Measurements from ENCODE around the gene CELSR1. TPM values are rescaled to one million over a fixed set of nuclear protein-coding genes. Genes with fewer than 3 reads are reported as not detected.

Gene CELSR1
- total RNA-seq, 2 experiments from 2014 or later, result 0.10 to 0.17 TPM

DNA sequence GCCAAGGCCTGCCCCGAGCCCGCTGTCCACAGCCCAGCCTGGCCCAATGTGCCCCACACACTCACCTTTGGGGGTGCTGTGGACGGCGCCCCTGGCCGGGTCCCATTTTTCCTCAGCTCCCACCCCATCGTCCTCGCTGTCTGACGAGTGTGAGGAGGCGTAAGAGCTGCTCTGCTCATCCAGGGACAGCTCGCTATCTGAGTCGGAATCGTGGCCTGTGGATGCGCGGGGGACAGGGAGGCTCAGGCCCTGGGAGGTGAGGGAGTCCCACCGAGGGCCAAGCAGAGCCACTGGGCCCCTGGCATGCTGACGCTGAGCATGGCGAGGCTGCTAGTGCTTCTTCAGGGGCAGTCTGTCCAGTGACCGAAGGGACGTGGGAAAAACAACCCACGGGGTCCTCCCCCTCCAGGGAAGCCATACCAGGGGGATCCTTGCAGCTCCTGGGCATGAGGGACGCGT lies 172.2 kb downstream of the CELSR1 start:
- POLR2A ChIA-PET, result no interaction called here
- CTCF ChIA-PET, result no interaction called here

DNA sequence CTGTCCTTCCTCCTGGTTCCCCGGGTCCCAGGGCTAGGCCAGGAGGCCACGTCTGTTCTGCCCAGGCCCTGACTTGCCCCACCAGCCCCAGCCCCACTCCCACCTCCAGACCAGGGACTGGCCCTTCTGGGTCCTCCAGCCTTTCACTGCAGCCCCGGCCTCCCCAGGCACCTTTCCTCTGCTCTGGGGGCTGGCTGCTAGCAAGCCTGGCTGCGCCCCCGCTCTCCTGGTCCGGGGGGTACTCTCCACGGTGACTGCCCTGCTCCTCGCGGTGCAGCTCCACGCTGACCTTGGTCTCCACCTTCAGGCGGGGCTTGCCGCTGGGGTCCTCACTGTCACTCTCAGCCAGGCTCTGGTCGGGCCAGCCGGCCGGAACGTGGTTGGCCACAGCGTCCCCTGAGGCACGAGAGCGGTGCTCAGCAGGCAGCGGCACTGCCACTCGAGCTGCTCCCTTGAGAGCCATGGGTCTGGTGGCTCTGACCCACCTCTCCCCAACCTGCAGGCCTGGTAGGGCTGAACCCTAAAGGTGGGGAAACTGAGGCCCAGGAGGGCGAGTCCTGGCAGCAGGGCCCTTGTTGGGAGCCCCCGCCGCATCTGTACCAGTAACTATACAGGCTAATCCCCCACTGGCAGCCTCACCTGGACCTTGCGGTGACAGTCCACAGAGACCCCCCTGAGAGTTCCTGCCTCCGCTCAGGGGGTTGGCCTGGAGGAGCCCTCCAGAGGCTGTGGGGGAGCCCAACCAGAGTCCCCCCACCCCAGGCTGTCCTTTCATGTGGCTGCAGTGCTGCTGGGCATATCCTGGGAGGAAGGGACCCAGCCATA lies 172.9 kb downstream of the CELSR1 start:
- ChIA-PET CTCF (no interaction called here), POLR2A (interaction anchor here (0.6 kb wide), 1 partner anchor 48 kb away, joined by 3 read pairs; no protein-coding TSS in a partner anchor)

GRCh38 chr22:46363611-46364321 lies 173.7 kb downstream of the CELSR1 start:
- ChIA-PET CTCF (no interaction called here), POLR2A (interaction anchor here (0.6 kb wide), 1 partner anchor 47 kb away, joined by 3 read pairs; no protein-coding TSS in a partner anchor)

DNA sequence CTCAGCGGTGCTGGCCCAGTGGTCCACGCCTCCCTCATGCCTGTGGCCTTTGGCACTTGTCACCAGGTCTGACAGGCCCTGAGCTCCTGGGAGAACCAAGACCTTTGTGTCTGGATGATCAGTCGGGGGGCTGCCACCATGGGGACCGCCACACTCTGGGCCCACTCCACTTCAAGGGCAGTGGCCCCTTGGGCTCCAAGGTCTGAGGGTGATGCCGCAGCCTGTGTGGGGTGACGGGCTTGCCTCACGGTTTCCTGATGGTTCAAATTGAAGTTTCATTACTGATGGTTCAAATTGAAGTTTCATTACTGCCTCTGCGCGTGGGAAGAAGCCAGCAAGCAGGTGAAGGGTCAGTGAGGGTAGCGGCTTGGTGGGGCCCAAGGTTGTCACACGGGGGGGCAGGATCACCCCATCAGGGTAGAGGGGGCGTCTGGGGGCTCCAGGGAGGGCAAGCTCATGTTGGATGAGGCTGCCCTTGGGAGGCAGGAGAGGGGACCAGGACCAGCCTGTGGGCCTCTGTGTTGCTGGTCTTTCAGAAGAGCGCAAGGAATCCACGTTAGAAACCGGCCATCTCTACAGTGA lies 174.4 kb downstream of the CELSR1 start:
- CTCF ChIA-PET, result no interaction called here
- POLR2A ChIA-PET, result no interaction called here

GRCh38 chr22:46362203-46362933 lies 175.1 kb downstream of the CELSR1 start:
- CTCF ChIA-PET, result no interaction called here
- POLR2A ChIA-PET, result no interaction called here

DNA sequence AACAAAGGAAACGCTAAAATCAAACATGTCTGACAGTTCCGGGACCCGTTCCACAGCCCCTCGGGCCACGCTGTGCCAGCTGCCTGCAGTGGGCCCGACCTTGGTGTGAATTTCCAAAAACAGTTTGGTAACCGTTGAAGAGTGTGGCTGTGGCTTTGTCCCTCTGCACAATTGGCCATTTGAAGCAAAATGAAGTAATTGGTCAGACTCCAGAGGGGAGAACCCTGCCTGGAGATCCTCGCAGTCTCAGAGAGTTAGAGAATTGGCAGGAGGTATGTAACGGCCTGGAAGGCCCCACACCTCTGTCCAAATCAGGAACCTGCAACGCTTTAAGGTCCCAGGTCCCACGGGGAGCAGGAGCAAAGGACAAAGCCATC lies 175.6 kb downstream of the CELSR1 start:
- CTCF ChIA-PET, result no interaction called here

DNA sequence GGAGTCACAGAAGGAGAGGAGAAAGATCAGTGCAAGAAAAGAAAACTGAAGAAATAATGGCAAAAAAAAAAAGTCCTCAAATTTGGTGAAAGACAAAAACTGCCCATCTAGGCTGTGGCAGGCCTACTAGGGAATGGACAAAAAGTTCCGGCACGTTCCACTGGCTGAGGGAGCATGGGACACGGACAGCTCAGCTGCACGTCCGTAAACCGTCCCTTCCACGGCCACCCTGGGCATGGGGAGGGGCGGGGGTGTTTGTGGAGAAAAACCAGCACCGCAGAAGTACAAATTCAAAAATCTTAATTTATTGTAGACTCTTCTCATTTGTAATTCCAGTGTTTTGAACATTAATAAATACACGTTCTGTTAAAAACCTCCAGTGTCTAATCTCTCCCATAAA lies 176.5 kb downstream of the CELSR1 start:
- POLR2A ChIA-PET, result interaction anchor here (0.7 kb wide), 1 partner anchor 21 kb away, joined by 3 read pairs; no protein-coding TSS in a partner anchor
- CTCF ChIA-PET, result no interaction called here

More for the DNA sequence above, 175.6 kb downstream of the CELSR1 start:
- POLR2A ChIA-PET, result no interaction called here

GRCh38 chr22:46360097-46360496 lies 177.3 kb downstream of the CELSR1 start:
- ChIA-PET POLR2A (no interaction called here), CTCF (no interaction called here)

- POLR2A ChIA-PET, result no interaction called here
- CTCF ChIA-PET, result interaction anchor here (1.4 kb wide), 1 partner anchor 8 kb away, joined by 5 read pairs; no protein-coding TSS in a partner anchor
These were observed 178.1 kb downstream of the CELSR1 start for GRCh38 chr22:46359362-46359761.

- CTCF ChIA-PET, result interaction anchor here (1.4 kb wide), 1 partner anchor 9 kb away, joined by 5 read pairs; no protein-coding TSS in a partner anchor
- POLR2A ChIA-PET, result interaction anchor here (0.6 kb wide), 1 partner anchor 1088 kb away, joined by 4 read pairs; no protein-coding TSS in a partner anchor
These were observed 178.7 kb downstream of the CELSR1 start for GRCh38 chr22:46358766-46359165.

GRCh38 chr22:46357711-46358520 lies 179.5 kb downstream of the CELSR1 start:
- POLR2A ChIA-PET, result no interaction called here
- CTCF ChIA-PET, result interaction anchor here (1.4 kb wide), 1 partner anchor 10 kb away, joined by 5 read pairs; no protein-coding TSS in a partner anchor

DNA sequence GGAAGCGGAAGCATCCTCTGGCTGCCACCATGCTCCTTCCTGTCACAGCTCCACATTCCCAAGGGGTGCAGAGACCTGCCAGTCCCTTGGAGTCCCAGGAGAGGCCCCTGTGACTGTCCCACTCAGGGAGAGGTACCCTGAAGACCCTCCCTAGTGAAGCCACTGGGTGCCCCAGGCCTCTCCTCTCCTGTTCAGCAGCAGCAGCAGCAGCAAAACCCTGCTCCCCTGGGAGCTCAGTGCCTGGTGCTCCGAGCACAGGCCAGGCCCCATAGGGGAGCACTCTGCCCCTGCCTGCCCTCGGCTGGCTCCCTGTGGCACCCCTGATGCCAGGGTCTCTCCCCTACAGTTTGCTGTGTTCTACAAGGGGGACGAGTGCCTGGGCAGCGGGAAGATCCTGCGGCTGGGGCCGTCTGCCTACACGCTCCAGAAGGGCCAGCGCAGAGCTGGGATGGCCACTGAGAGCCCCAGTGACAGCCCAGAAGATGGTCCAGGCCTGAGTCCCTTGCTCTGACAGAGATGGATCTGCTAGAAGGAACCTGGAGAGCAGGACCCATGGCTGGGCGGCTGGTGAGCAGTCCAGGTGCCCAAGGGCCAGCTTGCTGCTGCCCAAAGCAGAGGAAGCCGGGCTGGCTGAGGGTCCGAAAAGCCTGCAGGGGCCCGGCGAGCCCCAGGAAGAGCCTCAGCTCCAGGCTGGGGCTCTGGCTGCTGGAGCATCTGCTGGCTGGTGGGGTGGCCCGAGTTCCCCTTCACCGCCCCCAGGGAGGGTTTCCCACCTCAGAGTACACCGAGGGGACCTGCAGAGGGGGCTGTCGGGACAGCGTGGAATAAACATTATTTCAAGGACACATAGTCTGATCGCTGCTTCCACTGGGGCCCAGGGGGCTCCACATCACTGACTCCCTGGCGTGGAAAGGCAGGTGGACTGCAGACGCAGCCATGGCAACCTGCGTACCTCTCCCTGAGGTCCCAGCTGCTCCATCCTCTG lies 180.6 kb downstream of the CELSR1 start:
- CTCF ChIA-PET, result interaction anchor here (1.4 to 2.1 kb wide), 2 partner anchors 11 to 185 kb away, joined by 4 to 12 read pairs; no protein-coding TSS in a partner anchor

GRCh38 chr22:46355996-46356471 lies 181.4 kb downstream of the CELSR1 start:
- ChIA-PET POLR2A (no interaction called here), CTCF (interaction anchor here (0.7 to 2.1 kb wide), 3 partner anchors 11 to 186 kb away, joined by 3 to 12 read pairs (median 4); no protein-coding TSS in a partner anchor)

More for the DNA sequence above, 180.6 kb downstream of the CELSR1 start:
- POLR2A ChIA-PET, result no interaction called here

DNA sequence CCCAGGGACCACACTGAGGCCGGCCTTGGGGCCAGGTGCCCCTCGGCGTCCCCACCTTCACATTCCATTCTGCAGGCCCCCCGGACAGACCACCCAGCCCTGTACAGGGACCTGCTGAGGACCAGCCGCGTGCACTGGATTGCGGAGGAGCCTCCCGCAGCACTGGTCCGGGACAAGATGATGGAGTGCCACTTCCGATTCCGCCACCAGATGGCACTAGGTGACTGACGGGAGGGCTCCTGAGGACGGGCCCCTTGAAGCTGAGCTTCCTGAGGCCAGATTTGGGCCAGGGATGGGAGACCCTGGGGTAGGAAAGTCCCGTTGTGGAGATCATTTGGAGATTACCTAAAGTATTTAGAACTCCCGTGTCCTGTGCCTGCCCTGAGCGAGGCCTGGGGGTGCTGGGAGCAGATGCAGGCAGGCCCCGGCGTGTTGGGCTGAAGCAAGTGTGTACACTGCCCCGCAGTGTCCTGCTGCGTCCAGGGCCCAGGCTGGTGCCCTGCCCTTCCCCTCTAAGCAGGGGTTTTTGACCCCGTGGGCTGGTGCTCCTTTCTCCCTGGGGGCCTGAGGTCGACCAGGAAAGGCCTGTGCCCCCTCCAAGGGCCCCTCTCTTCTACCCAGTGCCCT lies 181.9 kb downstream of the CELSR1 start:
- POLR2A ChIA-PET, result no interaction called here
- CTCF ChIA-PET, result interaction anchor here (0.7 to 2.1 kb wide), 3 partner anchors 11 to 17 kb away, joined by 3 to 12 read pairs (median 3); no protein-coding TSS in a partner anchor

DNA sequence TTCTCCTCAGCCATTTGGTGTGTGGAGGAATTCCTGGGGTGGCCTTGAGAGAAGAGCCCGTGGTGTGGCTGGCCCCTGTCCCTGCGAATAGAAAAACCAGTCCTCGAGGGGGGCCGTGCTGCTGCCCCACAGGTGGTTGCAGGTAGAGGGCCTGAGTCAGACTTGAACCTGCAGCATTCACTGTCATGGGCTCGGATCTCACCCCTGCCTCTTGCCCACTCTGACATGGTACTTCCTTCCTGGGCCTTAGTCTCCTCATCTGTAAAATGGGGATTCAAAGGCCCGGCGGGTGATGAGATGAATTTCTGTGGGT lies 182.5 kb downstream of the CELSR1 start:
- CTCF ChIA-PET, result interaction anchor here (1.2 kb wide), 1 partner anchor 11 kb away, joined by 3 read pairs; no protein-coding TSS in a partner anchor

GRCh38 chr22:46354176-46354992 lies 183.0 kb downstream of the CELSR1 start:
- CTCF ChIA-PET, result interaction anchor here (1.2 kb wide), 1 partner anchor 10 kb away, joined by 3 read pairs; no protein-coding TSS in a partner anchor
- POLR2A ChIA-PET, result no interaction called here

More for the DNA sequence above, 182.5 kb downstream of the CELSR1 start:
- POLR2A ChIA-PET, result no interaction called here
